ENCODE data around the gene FUBP3.

- TF ChIP-seq CTCF (IDR thresholded peaks at IDR 0.05; ENCODE audit: insufficient read depth, low read length, poor library complexity, severe bottlenecking) (no peak), EZH2phosphoT487 (conservative IDR thresholded peaks at IDR 0.05; ENCODE audit: low read length) (no peak)
Measured at GRCh38 chr9:130581766-130582165, 2.4 kb downstream of the FUBP3 start.

Data from SU-DHL-6 (cell line).